GM12801 (cell line): ENCODE measurements around the gene MAMDC2.

ENCODE experiments used
- CTCF ChIP-seq: IDR thresholded peaks from one replicate; pipeline ENCODE4 v1.5.1; 2011; ENCODE audit warnings: control low read depth; ENCODE audit not compliant: insufficient read length; ENCODE audit errors: extremely low read depth

Gene MAMDC2

GRCh38 chr9:70003901-70004714 is 39.5 kb upstream of the MAMDC2 start:
- no peak for TF ChIP-seq CTCF

- TF ChIP-seq CTCF, result no peak
Observed at GRCh38 chr9:70006306-70006705, 37.3 kb upstream of the MAMDC2 start.

- TF ChIP-seq CTCF, result no peak
Observed at GRCh38 chr9:70007831-70008230, 35.8 kb upstream of the MAMDC2 start.

- TF ChIP-seq CTCF, result no peak
Observed at GRCh38 chr9:70010015-70010414, 33.6 kb upstream of the MAMDC2 start.

GRCh38 chr9:70011366-70011765 is 32.3 kb upstream of the MAMDC2 start:
- no peak for TF ChIP-seq CTCF

- no peak for TF ChIP-seq CTCF
Observed at GRCh38 chr9:70012569-70012968, 31.1 kb upstream of the MAMDC2 start.

GRCh38 chr9:70013598-70014196 is 30.0 kb upstream of the MAMDC2 start:
- TF ChIP-seq CTCF, result no peak
